Fibroblast of the aortic adventitia (primary cell): ENCODE results near the gene CCNQ. TPM values are rescaled to one million over a fixed set of nuclear protein-coding genes. Genes with fewer than 3 reads are reported as not detected.

Experiments
- DNase-seq: peaks from one replicate; pipeline ENCODE4 v3.0.0-alpha.2; 2010; ENCODE audit warnings: low read depth
- H3K4me3 ChIP-seq: 2 replicates; pipeline ENCODE4 v1.5.1; 2011; ENCODE audit warnings: low read depth, mild to moderate bottlenecking, control low read depth, low read length, moderate library complexity
- total RNA-seq: library from RNA; depleted of rRNA; stranded (reverse); fragments of >200 nt; gene quantifications from 2 replicates; pipeline ENCODE4 v1.2.3, GENCODE V29; 2012; ENCODE audit warnings: low replicate concordance
- TF ChIP-seq, protein P1 (sequence below): IDR thresholded peaks from 2 replicates; pipeline ENCODE4 v1.5.1; 2011; ENCODE audit warnings: mild to moderate bottlenecking, low read length, control low read depth, inconsistent platforms; ENCODE audit not compliant: insufficient read depth

CCNQ gene
- total RNA-seq, 1 donor = 14.5 TPM

DNA sequence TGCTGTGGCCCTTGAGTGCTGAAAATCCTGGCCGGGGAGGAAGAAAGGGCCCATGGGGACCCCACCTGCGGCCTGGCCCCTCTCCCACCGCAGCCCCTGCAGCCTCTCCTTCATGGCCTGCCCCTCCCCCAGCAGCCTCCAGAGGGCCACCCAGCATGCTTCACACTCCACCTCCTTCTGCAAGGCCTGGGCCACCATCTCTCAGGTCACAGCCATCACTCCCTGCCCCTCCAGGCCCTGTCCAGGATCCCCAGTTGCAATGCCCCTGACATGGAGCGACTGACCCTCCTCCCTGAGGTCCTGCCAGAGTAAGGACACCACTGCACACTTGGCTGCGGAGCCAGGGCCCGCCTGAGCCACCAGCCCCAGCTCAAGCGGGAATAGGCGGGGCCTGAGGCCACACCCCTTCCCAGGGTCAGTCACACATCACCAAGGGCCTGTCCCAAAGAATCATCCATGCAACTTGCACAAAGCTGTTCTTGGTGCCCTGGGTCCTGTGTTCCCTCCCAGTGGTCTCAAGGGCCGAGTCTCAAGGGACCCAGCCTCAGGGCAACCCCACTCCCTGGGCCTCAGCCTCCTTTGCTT is 32.9 kb downstream of the CCNQ start:
- DNase-seq = no peak
- no peak overlapping the region for H3K4me3 ChIP-seq
- TF ChIP-seq, protein P1, sequence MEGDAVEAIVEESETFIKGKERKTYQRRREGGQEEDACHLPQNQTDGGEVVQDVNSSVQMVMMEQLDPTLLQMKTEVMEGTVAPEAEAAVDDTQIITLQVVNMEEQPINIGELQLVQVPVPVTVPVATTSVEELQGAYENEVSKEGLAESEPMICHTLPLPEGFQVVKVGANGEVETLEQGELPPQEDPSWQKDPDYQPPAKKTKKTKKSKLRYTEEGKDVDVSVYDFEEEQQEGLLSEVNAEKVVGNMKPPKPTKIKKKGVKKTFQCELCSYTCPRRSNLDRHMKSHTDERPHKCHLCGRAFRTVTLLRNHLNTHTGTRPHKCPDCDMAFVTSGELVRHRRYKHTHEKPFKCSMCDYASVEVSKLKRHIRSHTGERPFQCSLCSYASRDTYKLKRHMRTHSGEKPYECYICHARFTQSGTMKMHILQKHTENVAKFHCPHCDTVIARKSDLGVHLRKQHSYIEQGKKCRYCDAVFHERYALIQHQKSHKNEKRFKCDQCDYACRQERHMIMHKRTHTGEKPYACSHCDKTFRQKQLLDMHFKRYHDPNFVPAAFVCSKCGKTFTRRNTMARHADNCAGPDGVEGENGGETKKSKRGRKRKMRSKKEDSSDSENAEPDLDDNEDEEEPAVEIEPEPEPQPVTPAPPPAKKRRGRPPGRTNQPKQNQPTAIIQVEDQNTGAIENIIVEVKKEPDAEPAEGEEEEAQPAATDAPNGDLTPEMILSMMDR = no peak

DNA sequence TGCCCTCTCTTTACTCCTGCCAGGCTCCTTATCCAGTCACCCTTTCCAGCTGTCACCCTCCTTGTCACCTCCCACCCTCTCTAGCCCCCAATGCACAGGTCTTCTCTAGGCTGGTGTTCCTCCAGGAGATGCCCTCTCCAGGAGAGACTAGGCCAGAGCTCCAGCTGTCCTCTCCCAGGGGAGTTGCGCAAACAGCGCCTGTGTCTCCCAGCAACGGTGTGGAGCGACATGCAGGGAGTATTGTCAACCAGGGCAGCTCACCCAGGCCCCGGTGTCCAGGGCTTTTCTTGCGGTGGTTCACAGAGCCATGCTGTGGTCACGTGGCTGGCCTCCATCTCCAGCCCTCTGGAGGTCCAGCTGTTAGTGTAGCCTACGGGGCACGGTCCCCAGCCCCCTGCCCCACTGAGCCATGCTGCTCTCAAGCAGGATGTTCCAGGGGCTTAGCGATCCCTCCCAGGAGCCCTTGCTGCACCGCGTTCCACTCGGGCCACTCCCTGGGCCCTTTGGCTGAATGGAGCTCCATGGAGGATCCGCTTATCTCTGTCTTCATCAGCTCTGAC is 34.8 kb downstream of the CCNQ start:
- TF ChIP-seq, protein P1 = no peak
- H3K4me3 ChIP-seq = no peak overlapping the region
- DNase-seq = no peak

DNA sequence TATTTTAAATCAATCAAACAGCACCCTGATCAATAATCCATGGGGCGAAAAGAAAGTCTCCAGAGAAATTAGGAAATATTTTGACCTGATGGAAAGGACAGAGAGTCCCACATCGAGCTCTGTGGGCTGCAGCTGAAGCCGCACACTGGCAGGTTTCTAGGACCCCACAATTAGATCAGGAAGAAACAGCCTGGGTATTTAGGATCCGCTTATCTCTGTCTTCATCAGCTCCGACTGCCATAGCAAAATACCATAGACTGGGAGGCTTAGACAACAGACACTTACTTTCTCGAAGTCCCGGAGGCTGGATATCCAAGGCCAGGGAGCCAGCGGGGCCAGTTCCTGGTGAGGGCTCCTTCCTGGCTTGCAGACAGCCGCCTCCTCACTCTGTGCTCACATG is 36.4 kb downstream of the CCNQ start:
- DNase-seq = no peak
- no peak overlapping the region for H3K4me3 ChIP-seq
- TF ChIP-seq, protein P1 = no peak

DNA sequence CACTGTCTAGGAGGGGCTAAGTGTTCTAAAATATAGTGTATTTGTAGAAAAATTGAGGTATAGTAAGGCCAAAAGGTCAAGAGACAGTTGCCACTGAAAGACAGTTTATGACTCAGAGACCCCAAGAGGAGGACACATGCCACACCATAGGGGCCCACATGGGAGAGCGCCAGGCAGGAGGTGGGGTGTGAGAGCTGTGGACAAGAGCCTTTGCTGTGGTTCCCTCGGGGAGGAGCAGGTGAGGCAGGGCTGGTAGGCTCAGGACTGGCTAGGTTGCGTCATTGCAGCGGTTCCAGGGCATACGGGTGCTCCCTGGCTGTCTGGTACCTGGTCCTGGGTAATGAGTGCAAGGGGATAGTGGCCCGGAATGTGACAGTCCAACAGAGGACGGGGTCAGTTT is 37.6 kb downstream of the CCNQ start:
- TF ChIP-seq, protein P1 = no peak
- DNase-seq = no peak

DNA sequence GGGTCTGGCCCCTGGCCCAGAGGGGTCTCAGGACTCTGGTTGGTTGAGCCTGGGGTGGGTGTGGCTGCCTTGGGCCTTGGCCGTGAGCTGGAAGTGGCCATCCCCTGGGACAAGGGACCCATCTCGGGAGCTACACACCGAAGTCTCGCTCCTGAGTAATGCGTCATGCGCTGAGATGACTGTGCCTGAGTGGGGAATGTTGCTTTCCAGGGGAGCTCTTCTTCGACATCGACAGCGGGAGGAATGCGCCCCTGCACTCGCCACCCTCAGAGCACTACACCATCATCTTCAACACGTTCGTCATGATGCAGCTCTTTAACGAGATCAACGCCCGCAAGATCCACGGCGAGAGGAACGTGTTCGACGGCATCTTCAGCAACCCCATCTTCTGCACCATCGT is 38.5 kb downstream of the CCNQ start:
- no peak for DNase-seq
- H3K4me3 ChIP-seq = no peak overlapping the region

More for the DNA sequence above, 37.6 kb downstream of the CCNQ start:
- no peak overlapping the region for H3K4me3 ChIP-seq

DNA sequence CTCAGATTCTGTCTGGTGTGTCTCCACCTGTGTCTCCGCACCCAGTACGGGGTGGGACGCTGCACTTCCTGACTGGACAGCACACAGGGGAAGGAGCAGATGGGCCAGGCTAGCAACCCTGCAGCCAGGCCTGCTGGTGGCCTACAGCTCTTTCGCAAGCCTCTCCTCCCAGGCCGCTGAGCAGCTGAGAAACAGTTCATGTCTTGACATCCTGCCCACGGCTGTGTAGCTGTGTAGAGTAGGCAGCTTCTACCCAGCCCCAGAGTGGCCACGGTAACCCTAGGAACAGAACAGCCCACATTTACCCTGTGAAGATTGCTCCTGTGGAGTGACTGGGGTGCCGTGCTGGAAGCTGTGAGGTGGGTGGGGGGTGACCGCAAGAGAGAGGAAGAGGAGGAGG is 38.9 kb downstream of the CCNQ start:
- no peak for DNase-seq
- no peak overlapping the region for H3K4me3 ChIP-seq
- TF ChIP-seq, protein P1 = no peak

More for the DNA sequence above, 38.5 kb downstream of the CCNQ start:
- TF ChIP-seq, protein P1 = no peak
